Endothelial cell of umbilical vein (primary cell): Measurements from ENCODE around the gene ARFRP1. TPM values are rescaled to one million over a fixed set of nuclear protein-coding genes. Genes with fewer than 3 reads are reported as not detected.

ENCODE experiments used
- BruUV-seq: library from RNA; stranded (reverse); fragments of 400-500 nt; replicated peaks from 2 replicates; lab custom pipeline; 2021; lab: Mats Ljungman, UMichigan
- CTCF ChIA-PET: fragments of 300-600, 350-600 bp; sonication (Branson Sonifier 250); formaldehyde crosslinking; loops from one replicate; lab custom pipeline; 2021; ENCODE audit warnings: antibody characterized with exemption, inconsistent platforms; lab: Charles Lee
- POLR2A ChIA-PET: fragments of 300-600, 350-600 bp; sonication (Branson Sonifier 250); formaldehyde crosslinking; loops from one replicate; lab custom pipeline; 2021; ENCODE audit warnings: antibody characterized with exemption, inconsistent platforms; lab: Charles Lee
- DNase-seq: peaks from one replicate; pipeline ENCODE4 v3.0.0-alpha.2; 2011; ENCODE audit warnings: low read depth, low spot score
- FAIRE-seq: peaks from 2 replicates; lab custom pipeline; 2011; peaks lifted over from hg19 to GRCh38; lab: Jason Lieb, UNC
- H2AFZ ChIP-seq: 2 replicates; pipeline ENCODE4 v1.6.0; 2012; ENCODE audit warnings: low read depth, low read length, control low read depth, inconsistent platforms
- H3K27ac ChIP-seq: 2 replicates; pipeline ENCODE4 v1.5.1; 2011; ENCODE audit warnings: low read depth, mild to moderate bottlenecking, control low read depth, low read length, moderate library complexity; ENCODE audit not compliant: insufficient read depth
- H3K27me3 ChIP-seq, 2 experiments: 2 replicates each; pipeline versions ENCODE4 v1.6.0 to v1.6.1; 2011; ENCODE audit warnings: low read length in 2 of 2, mixed read lengths in 1 of 2; ENCODE audit not compliant: control insufficient read depth in 2 of 2, insufficient read depth in 2 of 2
- H3K36me3 ChIP-seq, 2 experiments: 2 replicates in 1 of 2; 3 replicates in 1 of 2; pipeline ENCODE4 v1.5.1; 2011; ENCODE audit warnings: low read length in 2 of 2, mild to moderate bottlenecking in 1 of 2, moderate library complexity in 1 of 2; ENCODE audit not compliant: control insufficient read depth in 2 of 2, insufficient read depth in 2 of 2; ENCODE audit errors: extremely low read depth in 1 of 2
- H3K4me1 ChIP-seq: 3 replicates; pipeline ENCODE4 v1.5.1; 2011; ENCODE audit warnings: mild to moderate bottlenecking, low read length; ENCODE audit not compliant: control insufficient read depth, insufficient read depth; ENCODE audit errors: extremely low read depth
- H3K4me2 ChIP-seq: 2 replicates; pipeline ENCODE4 v1.6.1; 2011; ENCODE audit warnings: low read length, control low read depth, mixed read lengths; ENCODE audit not compliant: insufficient read depth
- H3K4me3 ChIP-seq, 3 experiments: fragments of 200-600 bp in 1 of 3; sonication (generic), shearing (Covaris generic) in 1 of 3; replicated peaks in 1 of 3; 2 replicates each; pipeline ENCODE4 v1.5.1; 2011 to 2016; ENCODE audit warnings: control low read depth in 3 of 3, low read length in 3 of 3, mild to moderate bottlenecking in 2 of 3, inconsistent platforms in 1 of 3, low read depth in 1 of 3, moderate library complexity in 1 of 3; ENCODE audit not compliant: insufficient read depth in 1 of 3
- H3K79me2 ChIP-seq: 2 replicates; pipeline ENCODE4 v1.6.0; 2012; ENCODE audit warnings: low read length, inconsistent platforms; ENCODE audit not compliant: control insufficient read depth, insufficient read depth
- H3K9ac ChIP-seq: replicated peaks from 2 replicates; pipeline ENCODE3; 2011; ENCODE audit warnings: low read length, control low read depth; ENCODE audit not compliant: insufficient read depth; ENCODE audit errors: extremely low read depth
- H3K9me1 ChIP-seq: replicated peaks from 3 replicates; pipeline ENCODE4 v1.6.0; 2011; ENCODE audit warnings: mild to moderate bottlenecking, low read length; ENCODE audit not compliant: control insufficient read depth, insufficient read depth; ENCODE audit errors: extremely low read depth
- H3K9me3 ChIP-seq: replicated peaks from 2 replicates; pipeline ENCODE4 v1.5.1; 2012; ENCODE audit warnings: low read length, inconsistent platforms; ENCODE audit not compliant: control insufficient read depth, insufficient read depth
- H4K20me1 ChIP-seq: replicated peaks from 2 replicates; pipeline ENCODE3; 2011; ENCODE audit warnings: mild to moderate bottlenecking, low read length; ENCODE audit not compliant: control insufficient read depth, insufficient read depth; ENCODE audit errors: extremely low read depth
- CTCF ChIP-seq, 2 donors: IDR thresholded peaks; 1 replicate in 1 of 2; 2 replicates in 1 of 2; pipeline ENCODE4 v1.5.1; 2011; ENCODE audit warnings: low read length in 2 of 2, mild to moderate bottlenecking in 2 of 2, moderate library complexity in 2 of 2, control low read depth in 1 of 2, inconsistent platforms in 1 of 2, low read depth in 1 of 2; ENCODE audit not compliant: insufficient read depth in 1 of 2; ENCODE audit errors: extremely low read depth in 1 of 2
- EZH2 ChIP-seq: IDR thresholded peaks from 2 replicates; pipeline ENCODE4 v1.6.1; 2012; ENCODE audit warnings: borderline replicate concordance, low read depth, mild to moderate bottlenecking, moderate library complexity, low read length, inconsistent platforms; ENCODE audit not compliant: severe bottlenecking
- FOS ChIP-seq: IDR thresholded peaks from 2 replicates; pipeline ENCODE4 v1.6.1; 2011; ENCODE audit warnings: mild to moderate bottlenecking, low read length, moderate library complexity, borderline replicate concordance; ENCODE audit not compliant: insufficient read depth
- GATA2 ChIP-seq: IDR thresholded peaks from 2 replicates; pipeline ENCODE4 v1.7.0; 2011; ENCODE audit warnings: low read depth, mild to moderate bottlenecking, moderate library complexity, mixed read lengths, low read length; ENCODE audit not compliant: insufficient read length, insufficient read depth
- JUN ChIP-seq: IDR thresholded peaks from 2 replicates; pipeline ENCODE4 v1.6.1; 2011; ENCODE audit warnings: borderline replicate concordance, low read depth; ENCODE audit not compliant: insufficient read length, insufficient read depth
- MAX ChIP-seq: IDR thresholded peaks from 2 replicates; pipeline ENCODE4 v1.6.1; 2011; ENCODE audit not compliant: insufficient read depth, insufficient read length
- MYC ChIP-seq: IDR thresholded peaks from one replicate; pipeline ENCODE4 v1.6.1; 2011; ENCODE audit warnings: mild to moderate bottlenecking, low read depth, low read length
- POLR2A ChIP-seq: IDR thresholded peaks from 2 replicates; pipeline ENCODE4 v1.6.1; 2012; ENCODE audit warnings: low read depth, mild to moderate bottlenecking, control low read depth, low read length
- POLR2AphosphoS5 ChIP-seq: IDR thresholded peaks from 2 replicates; pipeline ENCODE4 v1.6.1; 2012; ENCODE audit warnings: low read depth, mild to moderate bottlenecking, control low read depth, low read length, moderate library complexity; ENCODE audit not compliant: insufficient read depth
- dilution Hi-C: fragments of 300-500 bp; cut with MboI; formaldehyde crosslinking; loops from one replicate; pipeline ENCODE4 v1.15.0; 2019; ENCODE audit warnings: low sequenced_read_pairs; ENCODE audit not compliant: extremely low pct_ligation_motif_present
- intact Hi-C: fragments of 100-400 bp; cut with micrococcal nuclease; formaldehyde crosslinking; loops from one replicate; pipeline ENCODE4 v1.10.0; 2022
- polyA plus RNA-seq, 4 experiments: library from polyadenylated mRNA; depleted of rRNA in 3 of 4; stranded (reverse) in 3 of 4; unstranded in 1 of 4; fragments of >200 nt; gene quantifications; 2 replicates each; pipeline versions ENCODE4 v1.2.1 to v1.2.3, GENCODE V29; 2011 to 2012; ENCODE audit warnings: missing spikeins in 1 of 4
- total RNA-seq: library from RNA; stranded (reverse); gene quantifications from 2 replicates; pipeline ENCODE4 v1.2.3, GENCODE V29; 2021

Gene ARFRP1
- total and polyA plus RNA-seq, 2 donors (not counting 3 experiments of a cell fraction or from before 2014, with no cell fraction given), result 48.7 to 51.6 TPM

- CTCF ChIA-PET, result interaction anchor here (0.7 to 2.0 kb wide), 10 partner anchors 33 to 298 kb away, joined by 3 to 12 read pairs (median 6); partner anchors contain the start of genes ARFRP1, TNFRSF6B, TPD52L2 and ZGPAT
- Histone ChIP-seq H3K27ac (no peak overlapping the region), H3K9ac (peak overlapping the region; percentile 61), H3K4me1 (peaks cover 9% of the 10 kb centered on the region), H3K9me1 (no peaks in the 10 kb centered on the region), H3K79me2 (no peaks in the 10 kb centered on the region), H3K4me2 (peak overlapping the region; percentile 76), H3K4me3 (peak overlapping the region; percentile 41 to 72 (median 52)), H4K20me1 (no peaks in the 10 kb centered on the region), H3K36me3 (peaks cover 0 to 27% of the 10 kb centered on the region in 2 experiments), H2AFZ (peak overlapping the region; percentile 40), H3K27me3 (no peaks in the 10 kb centered on the region), H3K9me3 (no peaks in the 10 kb centered on the region)
- no TSS peak for BruUV-seq
- dilution Hi-C loops (no loop called here), intact Hi-C loops (loop anchor here (1.0 to 2.0 kb wide), 2 partner anchors 33 to 113 kb away; partner anchors contain the start of genes ARFRP1 and GMEB2)
- POLR2A ChIA-PET, result no interaction called here
- peak; percentile 15 for DNase-seq
- no peak for FAIRE-seq
- no peak for TF ChIP-seq MYC
- TF ChIP-seq EZH2, result no peak
- TF ChIP-seq POLR2A, result no peak
- TF ChIP-seq GATA2, result no peak
- TF ChIP-seq FOS, result no peak
- peak; percentile 30 for TF ChIP-seq POLR2AphosphoS5
- no peak for TF ChIP-seq CTCF (IDR thresholded peaks at IDR 0.05; ENCODE audit: extremely low read depth in 1 of 2, insufficient read depth in 1 of 2, low read depth in 1 of 2, low read length in 2 of 2)
- no peak for TF ChIP-seq MAX
- TF ChIP-seq JUN, result no peak
Observed at GRCh38 chr20:63740070-63740626, 32.4 kb upstream of the ARFRP1 start.
